H1 (cell line): ENCODE data around the gene CXXC4. TPM values are rescaled to one million over a fixed set of nuclear protein-coding genes. Genes with fewer than 3 reads are reported as not detected.

Experiments used
- CTCF ChIA-PET: fragments of 300-600 bp; sonication (Branson Sonifier 250); formaldehyde crosslinking; loops from one replicate; lab custom pipeline; 2021; ENCODE audit not compliant: partially characterized antibody; lab: Charles Lee
- POLR2A ChIA-PET: fragments of 300-600 bp; sonication (Branson Sonifier 250); formaldehyde crosslinking; loops from one replicate; lab custom pipeline; 2021; ENCODE audit warnings: inconsistent platforms; ENCODE audit not compliant: partially characterized antibody; lab: Charles Lee
- DNase-seq, 2 experiments: peaks; one replicate each; pipeline versions ENCODE4 v3.0.0 to v3.0.0-alpha.2; 2010 to 2022; ENCODE audit warnings: low spot score in 2 of 2, low read depth in 1 of 2, mixed read lengths in 1 of 2
- FAIRE-seq: peaks from 2 replicates; lab custom pipeline; 2011; peaks lifted over from hg19 to GRCh38; lab: Jason Lieb, UNC
- H2AFZ ChIP-seq: 2 replicates; pipeline ENCODE4 v1.8.1; 2012; ENCODE audit warnings: low read length, inconsistent platforms
- H2AK5ac ChIP-seq: 2 replicates; pipeline ENCODE4 v1.6.1; 2013; ENCODE audit warnings: low read depth, low read length
- H2BK120ac ChIP-seq: replicated peaks from 2 replicates; pipeline ENCODE3; 2013; ENCODE audit warnings: low read depth, low read length, inconsistent platforms
- H2BK12ac ChIP-seq: 2 replicates; pipeline ENCODE4 v1.6.1; 2013; ENCODE audit warnings: low read depth, low read length
- H2BK15ac ChIP-seq: 2 replicates; pipeline ENCODE4 v1.6.1; 2013; ENCODE audit warnings: low read length
- H2BK20ac ChIP-seq: 2 replicates; pipeline ENCODE4 v1.6.1; 2013; ENCODE audit warnings: low read length
- H2BK5ac ChIP-seq: 2 replicates; pipeline ENCODE4 v1.6.1; 2013; ENCODE audit warnings: low read depth, low read length
- H3K14ac ChIP-seq: 2 replicates; pipeline ENCODE4 v1.6.1; 2013; ENCODE audit warnings: inconsistent platforms; ENCODE audit not compliant: insufficient read length
- H3K18ac ChIP-seq: 2 replicates; pipeline ENCODE4 v1.6.1; 2013; ENCODE audit warnings: low read length; ENCODE audit errors: extremely low read depth
- H3K23ac ChIP-seq: 2 replicates; pipeline ENCODE4 v1.6.1; 2013; ENCODE audit warnings: inconsistent platforms; ENCODE audit not compliant: insufficient read length
- H3K23me2 ChIP-seq: 2 replicates; pipeline ENCODE4 v1.6.1; 2013; ENCODE audit warnings: low read depth, low read length
- H3K27ac ChIP-seq: 2 replicates; pipeline ENCODE4 v1.6.1; 2011; ENCODE audit warnings: low read depth, low read length, inconsistent platforms
- H3K27me3 ChIP-seq, 4 experiments: replicated peaks in 1 of 4; 1 replicate in 1 of 4; 2 replicates in 3 of 4; pipeline versions ENCODE4 v1.6.1 to v1.8.1; 2011 to 2013; ENCODE audit warnings: low read length in 3 of 4, mild to moderate bottlenecking in 3 of 4, inconsistent platforms in 2 of 4, mixed read lengths in 2 of 4, moderate library complexity in 1 of 4; ENCODE audit not compliant: control insufficient read depth in 3 of 4, insufficient read depth in 3 of 4; ENCODE audit errors: extremely low read depth in 1 of 4
- H3K36me3 ChIP-seq, 4 experiments: 2 replicates each; pipeline versions ENCODE4 v1.6.1 to v1.8.1; 2011 to 2013; ENCODE audit warnings: mild to moderate bottlenecking in 4 of 4, low read length in 3 of 4, moderate library complexity in 2 of 4, control low read depth in 1 of 4, inconsistent platforms in 1 of 4; ENCODE audit not compliant: insufficient read depth in 4 of 4, control insufficient read depth in 2 of 4
- H3K4ac ChIP-seq: replicated peaks from 2 replicates; pipeline ENCODE3; 2013; ENCODE audit warnings: low read length, low read depth, mixed read lengths, inconsistent platforms; ENCODE audit not compliant: insufficient read length
- H3K4me1 ChIP-seq, 4 experiments: replicated peaks in 1 of 4; 1 replicate in 1 of 4; 2 replicates in 3 of 4; pipeline versions ENCODE4 v1.6.1 to v1.8.1; 2011 to 2013; ENCODE audit warnings: low read length in 3 of 4, inconsistent platforms in 2 of 4, mixed read lengths in 1 of 4; ENCODE audit not compliant: insufficient read depth in 4 of 4, control insufficient read depth in 3 of 4
- H3K4me2 ChIP-seq, 2 experiments: 2 replicates each; pipeline versions ENCODE4 v1.6.1 to v1.8.1; 2011 to 2013; ENCODE audit warnings: low read depth in 2 of 2, low read length in 2 of 2, control low read depth in 1 of 2, inconsistent platforms in 1 of 2, mild to moderate bottlenecking in 1 of 2; ENCODE audit not compliant: insufficient read depth in 1 of 2
- H3K4me3 ChIP-seq, 4 experiments: fragments of 200-600, 300-600 bp in 1 of 4; sonication (generic), shearing (Covaris generic), sonication (Bioruptor Twin) in 1 of 4; 2 replicates each; pipeline versions ENCODE4 v1.5.1 to v1.8.1; 2011 to 2016; ENCODE audit warnings: low read length in 4 of 4, low read depth in 3 of 4, control low read depth in 2 of 4, inconsistent platforms in 2 of 4, mild to moderate bottlenecking in 2 of 4, mixed read lengths in 1 of 4, moderate library complexity in 1 of 4; ENCODE audit not compliant: insufficient read depth in 2 of 4; ENCODE audit errors: extremely low read depth in 1 of 4
- H3K56ac ChIP-seq: replicated peaks from 2 replicates; pipeline ENCODE3; 2013; ENCODE audit warnings: low read depth, mild to moderate bottlenecking, mixed read lengths, low read length, inconsistent platforms; ENCODE audit not compliant: insufficient read length
- H3K79me1 ChIP-seq: 2 replicates; pipeline ENCODE4 v1.6.1; 2013; ENCODE audit warnings: low read depth, low read length, control low read depth
- H3K79me2 ChIP-seq, 2 experiments: 2 replicates each; pipeline versions ENCODE4 v1.6.1 to v1.8.1; 2012 to 2013; ENCODE audit warnings: low read length in 2 of 2, mild to moderate bottlenecking in 2 of 2, inconsistent platforms in 1 of 2; ENCODE audit not compliant: insufficient read depth in 2 of 2, control insufficient read depth in 1 of 2
- H3K9ac ChIP-seq, 4 experiments: replicated peaks in 1 of 4; 1 replicate in 1 of 4; 2 replicates in 3 of 4; pipeline versions ENCODE4 v1.6.1 to v1.8.1; 2011 to 2013; ENCODE audit warnings: low read depth in 3 of 4, low read length in 3 of 4, control low read depth in 2 of 4, mild to moderate bottlenecking in 2 of 4, moderate library complexity in 2 of 4, inconsistent platforms in 1 of 4; ENCODE audit errors: extremely low read depth in 1 of 4
- H3K9me3 ChIP-seq, 2 experiments: 2 replicates each; pipeline versions ENCODE4 v1.6.1 to v1.8.1; 2012 to 2013; ENCODE audit warnings: mild to moderate bottlenecking in 2 of 2, moderate library complexity in 2 of 2, control low read depth in 1 of 2, inconsistent platforms in 1 of 2, low read depth in 1 of 2, low read length in 1 of 2, mixed read lengths in 1 of 2; ENCODE audit not compliant: insufficient read depth in 2 of 2
- H4K20me1 ChIP-seq, 2 experiments: replicated peaks in 1 of 2; 2 replicates each; pipeline versions ENCODE3 to v1.8.1; 2011 to 2013; ENCODE audit warnings: inconsistent platforms in 2 of 2, low read length in 2 of 2, mild to moderate bottlenecking in 1 of 2; ENCODE audit not compliant: insufficient read depth in 2 of 2, control insufficient read depth in 1 of 2
- H4K5ac ChIP-seq: 2 replicates; pipeline ENCODE4 v1.6.1; 2013; ENCODE audit warnings: low read length, low read depth, mixed read lengths, inconsistent platforms; ENCODE audit not compliant: insufficient read length
- H4K8ac ChIP-seq: 2 replicates; pipeline ENCODE4 v1.8.0; 2013; ENCODE audit warnings: mild to moderate bottlenecking, moderate library complexity, low read length, inconsistent platforms; ENCODE audit not compliant: insufficient read depth; ENCODE audit errors: extremely low read depth
- H4K91ac ChIP-seq: replicated peaks from 2 replicates; pipeline ENCODE3; 2013; ENCODE audit warnings: low read length, mixed read lengths, inconsistent platforms; ENCODE audit not compliant: insufficient read length
- ASH2L ChIP-seq: fragments of 200-600, 300-600 bp; sonication (generic); IDR thresholded peaks from one replicate; pipeline ENCODE4 v1.7.1; 2017; ENCODE audit warnings: low read length
- CHD1 ChIP-seq: IDR thresholded peaks from 2 replicates; pipeline ENCODE4 v1.6.1; 2012; ENCODE audit warnings: low read depth, low read length, improper control_type of control experiment
- EGR1 ChIP-seq: IDR thresholded peaks from 2 replicates; pipeline ENCODE4 v1.6.1; 2011; ENCODE audit warnings: low read depth, low read length, borderline replicate concordance
- EP300 ChIP-seq, 2 experiments: IDR thresholded peaks; 1 replicate in 1 of 2; 2 replicates in 1 of 2; pipeline ENCODE4 v1.6.1; 2011 to 2012; ENCODE audit warnings: low read depth in 2 of 2, low read length in 2 of 2, mild to moderate bottlenecking in 2 of 2, borderline replicate concordance in 1 of 2, inconsistent platforms in 1 of 2, moderate library complexity in 1 of 2
- EZH2 ChIP-seq: fragments of 200-600 bp; sonication (generic); IDR thresholded peaks from 2 replicates; pipeline ENCODE4 v1.7.1; 2012; ENCODE audit warnings: low read depth, mild to moderate bottlenecking, moderate library complexity, low read length, inconsistent platforms; ENCODE audit not compliant: severe bottlenecking
- HDAC6 ChIP-seq: IDR thresholded peaks from one replicate; pipeline ENCODE4 v1.7.1; 2012; ENCODE audit warnings: low read depth, mild to moderate bottlenecking, inconsistent platforms, low read length, moderate library complexity
- NANOG ChIP-seq: IDR thresholded peaks from 2 replicates; pipeline ENCODE4 v1.6.1; 2011; ENCODE audit warnings: low read length, low read depth, mild to moderate bottlenecking, inconsistent platforms; ENCODE audit not compliant: insufficient read depth, poor library complexity, severe bottlenecking
- RFX5 ChIP-seq: IDR thresholded peaks from 2 replicates; pipeline ENCODE4 v1.6.1; 2011; ENCODE audit warnings: low read depth, low read length, improper control_type of control experiment, borderline replicate concordance
- SAP30 ChIP-seq: fragments of 300-600 bp; sonication (generic); IDR thresholded peaks from 2 replicates; pipeline ENCODE4 v1.7.1; 2012; ENCODE audit warnings: low read length, moderate library complexity, mild to moderate bottlenecking, inconsistent platforms; ENCODE audit not compliant: insufficient read depth, insufficient replicate concordance
- SIRT6 ChIP-seq: IDR thresholded peaks from one replicate; pipeline ENCODE4 v1.7.1; 2012; ENCODE audit warnings: low read length, inconsistent platforms
- SP4 ChIP-seq: IDR thresholded peaks from 2 replicates; pipeline ENCODE4 v1.6.1; 2012; ENCODE audit warnings: low read length, inconsistent platforms
- SUZ12 ChIP-seq: fragments of 200-600 bp; sonication (generic); IDR thresholded peaks from 2 replicates; pipeline ENCODE4 v1.6.1; 2012; ENCODE audit warnings: mild to moderate bottlenecking, inconsistent platforms, low read length, moderate library complexity, mixed read lengths
- YY1 ChIP-seq: IDR thresholded peaks from 2 replicates; pipeline ENCODE4 v1.6.1; 2011; ENCODE audit warnings: low read depth, mild to moderate bottlenecking, low read length
- WGBS, 2 experiments: shearing (Covaris generic) in 1 of 2; methylation state at CpG; one replicate each; pipeline versions ENCODE4 v1.1.6 to v1.1.7; 2013 to 2015; ENCODE audit warnings: low lambda C conversion rate in 2 of 2, mixed read lengths in 2 of 2, inconsistent platforms in 1 of 2, low coverage in 1 of 2, missing lambda C conversion rate in 1 of 2; ENCODE audit not compliant: insufficient replicate concordance in 2 of 2, insufficient coverage in 1 of 2, insufficient read length in 1 of 2; ENCODE audit errors: extremely low coverage in 1 of 2, missing lambda C conversion rate in 1 of 2; 5-methylcytosine and 5-hydroxymethylcytosine counted together
- polyA plus RNA-seq, 7 experiments: library from polyadenylated mRNA; depleted of rRNA in 3 of 7; stranded (reverse) in 5 of 7; unstranded in 2 of 7; fragments of >200 nt in 5 of 7; fragments of 200-250 nt in 2 of 7; gene quantifications; 1 replicate in 5 of 7; 2 replicates in 1 of 7; 4 replicates in 1 of 7; pipeline versions ENCODE4 v1.2.1 to v1.2.3, GENCODE V29; 2011 to 2013; ENCODE audit warnings: missing spikeins in 2 of 7, mixed read lengths in 2 of 7
- total RNA-seq: library from RNA; stranded (reverse); fragmentation: NEBNext Ultra II Directional; extraction: Animal tissue kit (Norgen Biotek cat#: 25700); gene quantifications from 2 replicates; pipeline ENCODE4 v1.2.1, GENCODE V29; 2021
- TF ChIP-seq, protein P1 (sequence below): IDR thresholded peaks from 2 replicates; pipeline ENCODE4 v1.6.1; 2011; ENCODE audit warnings: low read length, improper control_type of control experiment

Gene CXXC4
- total and polyA plus RNA-seq, 2 of the 8 experiments (the other 6 are each of a cell fraction or from before 2014, with no cell fraction given): 1.3 to 1.8 TPM

DNA sequence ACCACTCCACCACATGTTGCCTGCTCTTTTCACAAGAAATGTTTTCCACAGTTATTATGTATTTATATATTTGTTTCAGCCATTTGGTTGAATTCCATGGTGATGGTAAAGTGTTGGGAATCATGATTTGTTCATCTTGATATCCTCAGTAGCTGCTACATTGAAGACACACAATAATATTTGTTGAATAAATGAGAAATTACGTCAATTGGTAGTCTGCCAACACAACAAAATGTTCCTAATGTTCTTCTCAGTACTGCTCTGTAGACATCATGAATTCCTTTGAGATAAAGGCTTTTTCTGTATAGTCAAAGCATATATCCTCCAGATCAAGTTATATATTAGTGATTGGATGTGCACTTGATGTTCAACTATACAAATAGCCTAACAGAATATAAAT is 29.5 kb downstream of the CXXC4 start:
- DNase-seq: no peak
- H3K79me2 ChIP-seq: no peaks in the 10 kb centered on the region
- no peak overlapping the region for H4K91ac ChIP-seq
- H2AK5ac ChIP-seq: no peak overlapping the region
- no peak overlapping the region for H2BK12ac ChIP-seq
- CTCF ChIA-PET: interaction anchor here (1.2 kb wide), 1 partner anchor 293 kb away, joined by 4 read pairs; no protein-coding TSS in a partner anchor
- no peak overlapping the region for H3K4me2 ChIP-seq
- no peak overlapping the region for H2BK120ac ChIP-seq
- no peaks in the 10 kb centered on the region for H3K36me3 ChIP-seq
- POLR2A ChIA-PET: no interaction called here
- WGBS, 2 experiments: 89% methylated on average over 1 of the region's 1 CpG; no CpG with 5 or more reads in 1 of the 2 experiments
- H3K27ac ChIP-seq: no peak overlapping the region
- no peaks in the 10 kb centered on the region for H4K20me1 ChIP-seq
- no peaks in the 10 kb centered on the region for H3K27me3 ChIP-seq
- H3K56ac ChIP-seq: no peak overlapping the region
- no peak overlapping the region for H3K9ac ChIP-seq
- no peak overlapping the region for H2BK20ac ChIP-seq
- no peak overlapping the region for H4K8ac ChIP-seq
- H3K4ac ChIP-seq: no peak overlapping the region
- no peaks in the 10 kb centered on the region for H3K79me1 ChIP-seq
- H2AFZ ChIP-seq: no peak overlapping the region
- no peaks in the 10 kb centered on the region for H3K9me3 ChIP-seq
- no peak overlapping the region for H2BK15ac ChIP-seq
- no peak for FAIRE-seq
- no peak overlapping the region for H3K14ac ChIP-seq
- H3K18ac ChIP-seq: no peak overlapping the region
- no peak overlapping the region for H2BK5ac ChIP-seq
- no peaks in the 10 kb centered on the region for H3K4me1 ChIP-seq
- no peak overlapping the region for H3K4me3 ChIP-seq
- no peaks in the 10 kb centered on the region for H3K23me2 ChIP-seq
- no peak overlapping the region for H3K23ac ChIP-seq
- no peak overlapping the region for H4K5ac ChIP-seq
- no peak for TF ChIP-seq SP4
- no peak for TF ChIP-seq ASH2L
- no peak for TF ChIP-seq SUZ12
- no peak for TF ChIP-seq NANOG
- no peak for TF ChIP-seq EZH2
- TF ChIP-seq CHD1: no peak
- no peak for TF ChIP-seq HDAC6
- no peak for TF ChIP-seq EGR1
- no peak for TF ChIP-seq SAP30
- TF ChIP-seq SIRT6: no peak
- TF ChIP-seq, protein P1, sequence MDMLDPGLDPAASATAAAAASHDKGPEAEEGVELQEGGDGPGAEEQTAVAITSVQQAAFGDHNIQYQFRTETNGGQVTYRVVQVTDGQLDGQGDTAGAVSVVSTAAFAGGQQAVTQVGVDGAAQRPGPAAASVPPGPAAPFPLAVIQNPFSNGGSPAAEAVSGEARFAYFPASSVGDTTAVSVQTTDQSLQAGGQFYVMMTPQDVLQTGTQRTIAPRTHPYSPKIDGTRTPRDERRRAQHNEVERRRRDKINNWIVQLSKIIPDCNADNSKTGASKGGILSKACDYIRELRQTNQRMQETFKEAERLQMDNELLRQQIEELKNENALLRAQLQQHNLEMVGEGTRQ: no peak
- no peak for TF ChIP-seq EP300 (IDR thresholded peaks at IDR 0.05; ENCODE audit: borderline replicate concordance in 1 of 2, low read depth in 2 of 2, low read length in 2 of 2)
- TF ChIP-seq YY1: no peak
- TF ChIP-seq RFX5: no peak
